Calu3 (cell line): ENCODE results near the gene SIRPG. TPM values are rescaled to one million over a fixed set of nuclear protein-coding genes. Genes with fewer than 3 reads are reported as not detected.

Experiments
- BruUV-seq: library from RNA; stranded (reverse); fragments of 400-500 nt; replicated peaks from 2 replicates; lab custom pipeline; 2021; lab: Mats Ljungman, UMichigan
- CTCF ChIA-PET: fragments of 300-600 bp; sonication (Branson Sonifier 250); formaldehyde crosslinking; loops from one replicate; lab custom pipeline; 2022; ENCODE audit warnings: antibody characterized with exemption; lab: Charles Lee
- DNase-seq: peaks from one replicate; pipeline ENCODE4 v3.0.0; 2022
- H3K27ac Mint-ChIP-seq: one replicate; pipeline ENCODE4 v1.8.0; 2022; ENCODE audit warnings: mixed read lengths; ENCODE audit not compliant: unreplicated experiment
- H3K27me3 Mint-ChIP-seq: one replicate; pipeline ENCODE4 v1.8.0; 2022; ENCODE audit warnings: mixed read lengths; ENCODE audit not compliant: unreplicated experiment
- H3K36me3 Mint-ChIP-seq: one replicate; pipeline ENCODE4 v1.8.0; 2022; ENCODE audit warnings: mild to moderate bottlenecking, moderate library complexity, mixed read lengths; ENCODE audit not compliant: insufficient read depth, unreplicated experiment
- H3K4me1 Mint-ChIP-seq: one replicate; pipeline ENCODE4 v1.8.0; 2022; ENCODE audit warnings: mild to moderate bottlenecking, low read depth, mixed read lengths; ENCODE audit not compliant: unreplicated experiment
- H3K4me3 Mint-ChIP-seq: one replicate; pipeline ENCODE4 v1.8.0; 2022; ENCODE audit warnings: mild to moderate bottlenecking, low read depth, moderate library complexity, mixed read lengths; ENCODE audit not compliant: unreplicated experiment
- H3K9me3 Mint-ChIP-seq: one replicate; pipeline ENCODE4 v1.8.0; 2022; ENCODE audit warnings: low read depth, mixed read lengths; ENCODE audit not compliant: unreplicated experiment
- intact Hi-C: fragments of 100-400 bp; cut with micrococcal nuclease; formaldehyde crosslinking; loops from one replicate; pipeline ENCODE4 v1.10.0; 2022; ENCODE audit not compliant: unreplicated experiment
- total RNA-seq: library from RNA; stranded (reverse); gene quantifications from 2 replicates; pipeline ENCODE4 v1.2.3, GENCODE V29; 2022
- TF ChIP-seq, protein P1 (sequence below): fragments of 200-600 bp; IDR thresholded peaks from one replicate; pipeline ENCODE4 v1.8.0; 2022; ENCODE audit warnings: antibody characterized with exemption; ENCODE audit not compliant: unreplicated experiment

Gene SIRPG
- total RNA-seq, 1 experiment from 2014 or later, result not detected

DNA sequence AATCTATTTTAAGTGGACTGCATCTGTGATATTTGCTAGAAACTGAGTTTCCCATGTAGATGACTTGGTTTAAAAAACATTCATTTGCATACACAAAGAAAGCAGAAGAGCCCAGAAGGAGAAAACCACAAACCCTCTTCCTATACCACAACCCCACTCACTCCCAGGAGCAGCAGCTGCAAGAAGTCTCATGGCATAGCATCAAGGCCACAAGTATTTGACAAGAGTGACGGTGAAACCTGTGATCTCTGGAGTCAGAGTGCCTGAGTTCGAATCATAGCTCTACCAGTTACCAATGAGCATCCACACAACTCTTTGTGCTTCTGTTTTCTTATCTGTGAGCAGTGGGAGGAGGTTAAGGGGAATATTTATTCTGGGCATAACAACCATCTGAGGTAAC, 44.7 kb upstream of the SIRPG start:
- BruUV-seq, result no TSS peak
- H3K27ac Mint-ChIP-seq, result no peak overlapping the region
- H3K9me3 Mint-ChIP-seq, result no peaks in the 10 kb centered on the region
- no peak overlapping the region for H3K4me3 Mint-ChIP-seq
- H3K4me1 Mint-ChIP-seq, result no peaks in the 10 kb centered on the region
- peaks cover 3% of the 10 kb centered on the region for H3K36me3 Mint-ChIP-seq
- peaks cover 40% of the 10 kb centered on the region for H3K27me3 Mint-ChIP-seq
- intact Hi-C loops, result no loop called here
- DNase-seq, result no peak
- TF ChIP-seq, protein P1, sequence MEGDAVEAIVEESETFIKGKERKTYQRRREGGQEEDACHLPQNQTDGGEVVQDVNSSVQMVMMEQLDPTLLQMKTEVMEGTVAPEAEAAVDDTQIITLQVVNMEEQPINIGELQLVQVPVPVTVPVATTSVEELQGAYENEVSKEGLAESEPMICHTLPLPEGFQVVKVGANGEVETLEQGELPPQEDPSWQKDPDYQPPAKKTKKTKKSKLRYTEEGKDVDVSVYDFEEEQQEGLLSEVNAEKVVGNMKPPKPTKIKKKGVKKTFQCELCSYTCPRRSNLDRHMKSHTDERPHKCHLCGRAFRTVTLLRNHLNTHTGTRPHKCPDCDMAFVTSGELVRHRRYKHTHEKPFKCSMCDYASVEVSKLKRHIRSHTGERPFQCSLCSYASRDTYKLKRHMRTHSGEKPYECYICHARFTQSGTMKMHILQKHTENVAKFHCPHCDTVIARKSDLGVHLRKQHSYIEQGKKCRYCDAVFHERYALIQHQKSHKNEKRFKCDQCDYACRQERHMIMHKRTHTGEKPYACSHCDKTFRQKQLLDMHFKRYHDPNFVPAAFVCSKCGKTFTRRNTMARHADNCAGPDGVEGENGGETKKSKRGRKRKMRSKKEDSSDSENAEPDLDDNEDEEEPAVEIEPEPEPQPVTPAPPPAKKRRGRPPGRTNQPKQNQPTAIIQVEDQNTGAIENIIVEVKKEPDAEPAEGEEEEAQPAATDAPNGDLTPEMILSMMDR, result no peak
- CTCF ChIA-PET, result no interaction called here

DNA sequence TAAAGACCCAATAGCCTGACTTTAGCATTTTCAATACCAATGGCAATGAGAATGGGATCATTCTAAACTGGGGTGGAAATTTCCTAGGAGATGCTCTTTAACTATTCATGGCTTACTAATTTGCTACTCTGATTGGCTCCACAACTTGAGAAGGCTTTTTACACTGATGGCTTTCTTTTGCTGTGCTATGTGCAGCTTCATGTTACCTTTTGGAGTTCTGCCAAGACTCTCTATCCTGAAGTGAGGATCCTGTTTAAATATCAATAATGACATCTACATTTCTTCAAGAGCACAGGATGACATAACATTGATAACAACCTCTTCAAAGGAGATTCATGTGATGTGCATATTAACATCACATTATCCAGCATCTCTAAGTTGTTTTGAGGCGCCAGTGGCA, 43.4 kb upstream of the SIRPG start:
- TF ChIP-seq, protein P1, result no peak
- DNase-seq, result no peak
- peaks cover 3% of the 10 kb centered on the region for H3K36me3 Mint-ChIP-seq
- peaks cover 40% of the 10 kb centered on the region for H3K27me3 Mint-ChIP-seq
- intact Hi-C loops, result no loop called here
- no peak overlapping the region for H3K4me3 Mint-ChIP-seq
- no peak overlapping the region for H3K27ac Mint-ChIP-seq
- H3K4me1 Mint-ChIP-seq, result no peaks in the 10 kb centered on the region
- H3K9me3 Mint-ChIP-seq, result no peaks in the 10 kb centered on the region
- BruUV-seq, result no TSS peak
- CTCF ChIA-PET, result no interaction called here

- no peak overlapping the region for H3K27ac Mint-ChIP-seq
- peaks cover 63% of the 10 kb centered on the region for H3K27me3 Mint-ChIP-seq
- no TSS peak for BruUV-seq
- TF ChIP-seq, protein P1, result no peak
- peaks cover 3% of the 10 kb centered on the region for H3K36me3 Mint-ChIP-seq
- intact Hi-C loops, result no loop called here
- DNase-seq, result no peak
- CTCF ChIA-PET, result no interaction called here
- no peaks in the 10 kb centered on the region for H3K9me3 Mint-ChIP-seq
- no peaks in the 10 kb centered on the region for H3K4me1 Mint-ChIP-seq
- no peak overlapping the region for H3K4me3 Mint-ChIP-seq
These were observed 40.0 kb upstream of the SIRPG start for GRCh38 chr20:1697592-1697991.

DNA sequence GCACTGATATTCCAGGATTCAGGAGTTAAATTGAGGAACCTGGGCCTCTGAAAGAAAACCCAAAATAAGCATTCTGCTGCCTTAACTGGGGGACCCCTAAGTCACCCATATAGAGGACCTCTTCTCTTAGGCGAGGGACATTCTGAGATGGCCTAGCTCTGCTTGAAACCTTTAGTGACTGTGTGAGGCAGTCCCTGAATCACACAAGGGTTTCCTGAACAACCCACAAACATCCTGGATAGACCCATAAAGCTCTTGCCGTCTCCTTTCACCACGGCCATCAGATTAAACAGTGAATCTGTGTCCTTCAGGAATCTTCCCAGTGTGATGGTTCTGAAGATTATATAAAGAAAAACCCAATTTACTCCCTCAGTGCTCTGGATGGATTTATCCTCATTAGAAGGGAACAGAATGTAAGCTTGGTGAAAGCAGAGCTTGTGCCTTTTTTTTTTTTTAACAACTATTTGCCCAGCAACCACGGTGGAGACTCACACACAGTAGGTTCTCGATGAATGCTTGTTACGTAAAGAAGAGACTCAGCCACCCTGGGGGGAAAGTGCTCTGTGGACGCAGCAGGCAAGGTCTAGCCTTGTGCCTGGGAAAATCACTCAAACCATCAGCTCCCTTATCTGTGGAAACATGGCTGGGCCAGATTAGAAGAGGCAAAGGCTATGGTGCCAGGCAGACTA, 39.1 kb upstream of the SIRPG start:
- Mint-ChIP-seq H3K27ac (no peak overlapping the region), H3K4me3 (no peak overlapping the region), H3K36me3 (peaks cover 3% of the 10 kb centered on the region), H3K4me1 (no peaks in the 10 kb centered on the region), H3K9me3 (no peaks in the 10 kb centered on the region), H3K27me3 (peaks cover 68% of the 10 kb centered on the region)
- intact Hi-C loops, result no loop called here
- no TSS peak for BruUV-seq
- TF ChIP-seq, protein P1, result no peak
- DNase-seq, result no peak
- CTCF ChIA-PET, result no interaction called here
